ENCODE measurements around the gene ST3GAL5. TPM values are rescaled to one million over a fixed set of nuclear protein-coding genes. Genes with fewer than 3 reads are reported as not detected.

ST3GAL5 gene
- total RNA-seq, 1 experiment from 2014 or later, result 3.8 TPM

DNA sequence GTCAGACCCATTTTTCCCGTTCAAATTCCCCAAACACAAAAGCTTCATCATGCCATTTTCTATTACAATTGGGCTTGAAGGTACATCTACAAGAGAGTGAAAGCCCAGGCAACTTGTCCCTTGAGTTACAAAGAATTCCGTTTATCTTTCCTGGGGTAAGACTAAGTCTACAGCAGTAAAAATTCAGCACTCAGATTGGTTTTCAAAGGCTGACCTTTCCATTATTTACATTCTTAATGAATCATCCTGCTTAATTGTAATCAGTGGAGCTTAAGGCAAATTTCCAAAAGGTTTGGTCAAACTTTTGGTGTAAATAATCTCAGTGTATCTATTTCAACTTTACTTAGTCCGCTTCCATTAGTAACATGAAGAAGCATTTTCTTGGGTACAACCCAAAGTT lies 33.4 kb upstream of the ST3GAL5 start:
- Histone ChIP-seq H3K27ac (ENCODE audit: low read length) (no peak overlapping the region), H2AFZ (ENCODE audit: low read length) (no peak overlapping the region), H4K20me1 (ENCODE audit: insufficient read depth, low read depth, low read length) (no peaks in the 10 kb centered on the region), H3K27me3 (ENCODE audit: low read length) (no peaks in the 10 kb centered on the region), H3K9ac (ENCODE audit: low read length) (no peak overlapping the region), H3K9me2 (replicated peaks; ENCODE audit: insufficient read depth, low read length) (no peaks in the 10 kb centered on the region), H3K36me3 (ENCODE audit: insufficient read depth, low read length) (no peaks in the 10 kb centered on the region), H3K9me3 (ENCODE audit: low read length) (no peaks in the 10 kb centered on the region), H3K4me1 (ENCODE audit: low read length) (no peaks in the 10 kb centered on the region), H3K4me3 (ENCODE audit: low read length) (no peak overlapping the region), H3K79me2 (ENCODE audit: low read length) (no peaks in the 10 kb centered on the region), H3K4me2 (ENCODE audit: low read depth, low read length, poor library complexity, severe bottlenecking) (no peak overlapping the region)
- DNase-seq, result no peak

DNA sequence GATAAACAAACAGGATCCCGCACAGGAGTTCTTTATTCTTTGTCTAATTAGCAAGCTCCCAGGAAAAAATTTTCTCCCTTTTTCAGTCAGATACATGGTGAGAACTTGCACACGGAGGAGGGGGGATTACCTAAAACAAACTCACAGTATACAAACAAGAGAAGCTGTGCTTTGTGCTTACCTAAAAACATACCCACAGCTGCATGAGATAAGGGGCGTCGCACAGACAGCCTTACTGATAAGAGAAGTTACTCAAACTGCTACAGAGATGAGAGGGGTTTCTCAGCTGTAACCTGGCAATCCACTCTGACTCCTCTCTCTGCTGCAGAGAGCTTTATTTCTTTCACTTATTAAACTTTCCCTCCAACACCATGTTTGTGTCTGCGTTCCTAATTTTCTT lies 32.9 kb upstream of the ST3GAL5 start:
- Histone ChIP-seq H3K79me2 (ENCODE audit: low read length) (no peaks in the 10 kb centered on the region), H3K4me2 (ENCODE audit: low read depth, low read length, poor library complexity, severe bottlenecking) (no peak overlapping the region), H3K4me3 (ENCODE audit: low read length) (no peak overlapping the region), H3K9me3 (ENCODE audit: low read length) (no peaks in the 10 kb centered on the region), H3K27ac (ENCODE audit: low read length) (no peak overlapping the region), H2AFZ (ENCODE audit: low read length) (no peak overlapping the region), H3K27me3 (ENCODE audit: low read length) (no peaks in the 10 kb centered on the region), H3K9ac (ENCODE audit: low read length) (no peak overlapping the region), H4K20me1 (ENCODE audit: insufficient read depth, low read depth, low read length) (no peaks in the 10 kb centered on the region), H3K9me2 (replicated peaks; ENCODE audit: insufficient read depth, low read length) (no peaks in the 10 kb centered on the region), H3K36me3 (ENCODE audit: insufficient read depth, low read length) (no peaks in the 10 kb centered on the region), H3K4me1 (ENCODE audit: low read length) (no peaks in the 10 kb centered on the region)
- no peak for DNase-seq

DNA sequence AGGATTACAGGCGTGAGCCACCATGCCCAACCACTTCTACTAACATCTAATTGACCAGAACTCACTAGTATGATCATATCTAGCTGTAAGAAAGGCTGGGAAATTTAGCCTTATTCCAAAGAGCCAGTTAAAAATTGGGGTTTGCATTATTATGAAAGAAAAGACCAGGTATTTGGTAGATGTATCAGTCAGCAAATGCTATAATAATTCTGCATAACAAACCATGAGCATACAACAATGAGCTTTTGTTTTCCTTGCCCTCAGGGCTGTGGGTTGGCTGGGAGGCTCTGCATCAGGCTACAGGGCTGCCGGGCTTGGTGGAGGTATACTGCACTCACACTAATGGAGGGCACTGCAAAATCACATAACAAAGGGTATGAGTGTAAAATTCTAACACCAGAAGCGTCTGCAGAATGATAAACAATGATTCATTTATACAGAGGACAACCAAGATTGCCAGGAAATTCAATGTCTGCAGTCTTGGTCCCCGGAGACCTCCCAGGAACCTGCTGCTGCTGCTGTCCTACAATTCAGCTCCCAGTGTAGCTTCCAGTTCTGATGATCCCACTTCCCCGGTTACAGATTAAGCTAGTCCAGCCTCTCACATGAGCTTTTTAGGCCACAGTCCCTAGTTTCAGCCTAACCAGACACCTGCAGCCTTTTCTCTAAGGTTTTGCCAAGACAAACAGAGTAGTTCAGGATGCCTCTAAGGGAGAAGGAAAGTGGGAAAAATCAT lies 32.2 kb upstream of the ST3GAL5 start:
- no peak overlapping the region for H2AFZ ChIP-seq (ENCODE audit: low read length)
- H3K27ac ChIP-seq (ENCODE audit: low read length), result no peak overlapping the region
- no peaks in the 10 kb centered on the region for H3K9me2 ChIP-seq (replicated peaks; ENCODE audit: insufficient read depth, low read length)
- H3K27me3 ChIP-seq (ENCODE audit: low read length), result no peaks in the 10 kb centered on the region
- H3K4me2 ChIP-seq (ENCODE audit: low read depth, low read length, poor library complexity, severe bottlenecking), result no peak overlapping the region
- H3K9ac ChIP-seq (ENCODE audit: low read length), result no peak overlapping the region
- no peak for DNase-seq
- no peaks in the 10 kb centered on the region for H3K4me1 ChIP-seq (ENCODE audit: low read length)
- no peak overlapping the region for H3K4me3 ChIP-seq (ENCODE audit: low read length)
- no peaks in the 10 kb centered on the region for H3K79me2 ChIP-seq (ENCODE audit: low read length)
- H3K36me3 ChIP-seq (ENCODE audit: insufficient read depth, low read length), result no peaks in the 10 kb centered on the region
- H4K20me1 ChIP-seq (ENCODE audit: insufficient read depth, low read depth, low read length), result no peaks in the 10 kb centered on the region
- no peaks in the 10 kb centered on the region for H3K9me3 ChIP-seq (ENCODE audit: low read length)

DNA sequence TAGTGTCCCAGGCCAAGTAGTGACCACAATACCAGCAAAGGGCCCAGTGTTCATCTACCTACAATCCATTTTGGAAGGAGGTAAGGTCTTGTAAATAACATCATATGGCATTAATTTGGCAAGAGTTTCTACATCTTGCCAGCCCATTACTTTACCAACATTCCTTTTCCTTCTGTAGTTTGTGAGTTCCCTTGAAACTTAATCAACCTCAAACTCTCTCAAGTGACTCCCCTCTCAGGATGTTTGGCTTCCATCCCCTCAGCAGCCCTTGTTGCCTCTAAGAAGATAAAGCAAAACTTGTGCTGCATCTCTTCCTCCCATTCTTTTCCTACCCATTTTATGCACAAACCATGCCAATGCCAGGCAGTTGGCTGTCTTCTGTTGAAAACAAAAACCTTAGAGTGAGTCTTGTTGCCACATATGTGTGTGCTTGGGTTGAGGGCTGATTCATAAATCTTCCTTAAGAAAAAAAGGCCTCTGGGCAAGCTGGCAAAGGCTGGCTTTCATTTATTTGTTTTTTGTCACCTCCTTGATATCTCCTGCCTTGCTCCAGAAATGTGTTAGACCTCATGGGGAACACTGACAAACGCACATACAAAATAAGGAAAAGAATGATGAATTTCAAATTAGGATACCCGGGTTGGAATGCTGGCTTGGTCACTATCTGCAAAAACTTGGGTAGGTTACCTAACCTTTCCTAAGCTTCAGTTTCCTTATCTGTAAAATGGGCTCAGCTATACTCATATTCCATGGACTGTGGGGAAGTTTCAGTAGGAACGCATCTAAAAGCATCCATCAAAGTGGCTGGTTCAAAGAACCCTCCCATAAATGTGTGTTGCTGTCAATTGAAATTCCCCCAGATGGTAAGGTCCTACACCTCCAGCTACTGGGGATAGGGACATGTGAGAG lies 29.4 kb upstream of the ST3GAL5 start:
- H3K4me3 ChIP-seq (ENCODE audit: low read length), result no peak overlapping the region
- no peak overlapping the region for H3K27ac ChIP-seq (ENCODE audit: low read length)
- no peaks in the 10 kb centered on the region for H4K20me1 ChIP-seq (ENCODE audit: insufficient read depth, low read depth, low read length)
- H3K9me2 ChIP-seq (replicated peaks; ENCODE audit: insufficient read depth, low read length), result no peaks in the 10 kb centered on the region
- no peak for DNase-seq
- H3K36me3 ChIP-seq (ENCODE audit: insufficient read depth, low read length), result no peaks in the 10 kb centered on the region
- no peaks in the 10 kb centered on the region for H3K9me3 ChIP-seq (ENCODE audit: low read length)
- no peak overlapping the region for H3K4me2 ChIP-seq (ENCODE audit: low read depth, low read length, poor library complexity, severe bottlenecking)
- H3K79me2 ChIP-seq (ENCODE audit: low read length), result no peaks in the 10 kb centered on the region
- H2AFZ ChIP-seq (ENCODE audit: low read length), result no peak overlapping the region
- no peaks in the 10 kb centered on the region for H3K27me3 ChIP-seq (ENCODE audit: low read length)
- H3K9ac ChIP-seq (ENCODE audit: low read length), result no peak overlapping the region
- no peaks in the 10 kb centered on the region for H3K4me1 ChIP-seq (ENCODE audit: low read length)

DNA sequence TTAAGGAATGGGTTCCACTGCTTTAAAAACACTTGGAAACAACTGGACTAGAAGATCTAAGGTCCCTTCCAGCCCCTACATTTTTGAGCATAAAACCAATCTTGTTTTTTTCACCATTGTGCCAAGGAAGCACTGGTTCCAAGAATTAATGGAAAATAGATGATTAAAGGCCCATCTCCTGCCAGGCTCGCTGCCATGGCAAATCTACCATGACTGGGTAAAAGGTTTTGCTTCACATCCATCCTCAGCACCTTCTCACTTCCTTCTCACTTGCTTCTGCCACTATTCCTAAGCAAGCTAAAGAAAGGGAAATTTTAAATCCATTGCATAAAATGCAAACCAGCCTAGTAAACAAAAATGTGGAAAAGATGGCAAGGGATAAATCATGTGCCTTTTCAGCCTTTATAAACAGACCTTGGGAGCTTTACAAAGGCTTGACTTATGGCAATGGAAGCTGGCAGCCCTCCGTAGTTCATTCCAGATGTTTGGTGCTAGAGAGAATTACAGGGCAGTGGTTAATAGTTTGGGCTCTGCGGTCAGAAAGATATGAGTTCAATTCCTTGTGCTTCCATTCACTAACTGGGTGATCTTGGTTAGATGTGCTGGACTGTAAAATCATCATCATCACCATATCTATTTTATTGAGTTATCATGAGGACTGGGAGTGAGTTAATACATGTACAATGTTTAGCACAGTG lies 27.0 kb upstream of the ST3GAL5 start:
- no peak overlapping the region for H3K27ac ChIP-seq (ENCODE audit: low read length)
- no peaks in the 10 kb centered on the region for H3K9me3 ChIP-seq (ENCODE audit: low read length)
- no peak overlapping the region for H2AFZ ChIP-seq (ENCODE audit: low read length)
- H3K79me2 ChIP-seq (ENCODE audit: low read length), result no peaks in the 10 kb centered on the region
- H3K4me2 ChIP-seq (ENCODE audit: low read depth, low read length, poor library complexity, severe bottlenecking), result no peak overlapping the region
- no peaks in the 10 kb centered on the region for H3K36me3 ChIP-seq (ENCODE audit: insufficient read depth, low read length)
- no peak for DNase-seq
- H3K4me3 ChIP-seq (ENCODE audit: low read length), result no peak overlapping the region
- H3K9me2 ChIP-seq (replicated peaks; ENCODE audit: insufficient read depth, low read length), result no peaks in the 10 kb centered on the region
- H3K27me3 ChIP-seq (ENCODE audit: low read length), result no peaks in the 10 kb centered on the region
- no peaks in the 10 kb centered on the region for H4K20me1 ChIP-seq (ENCODE audit: insufficient read depth, low read depth, low read length)
- H3K9ac ChIP-seq (ENCODE audit: low read length), result no peak overlapping the region
- H3K4me1 ChIP-seq (ENCODE audit: low read length), result no peaks in the 10 kb centered on the region

DNA sequence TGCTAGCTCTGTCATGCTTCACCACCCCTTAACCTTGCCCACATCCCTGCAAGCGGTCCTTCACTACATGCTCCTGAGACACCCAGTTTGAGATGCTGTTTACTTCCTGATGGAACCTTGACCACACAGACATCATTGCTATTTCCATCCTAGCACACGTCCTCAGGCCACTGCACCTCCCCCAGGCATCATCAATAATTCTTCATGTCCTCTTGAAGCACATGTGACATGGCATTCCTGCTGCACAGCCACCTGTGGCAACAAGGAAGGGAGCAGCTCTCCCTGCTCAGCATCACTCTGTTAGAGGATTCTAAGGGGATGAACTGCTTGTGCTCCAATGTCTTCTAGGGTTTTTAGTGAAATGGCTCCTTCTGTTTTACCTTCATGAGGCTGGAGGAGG lies 26.1 kb upstream of the ST3GAL5 start:
- Histone ChIP-seq H3K9ac (ENCODE audit: low read length) (no peak overlapping the region), H3K79me2 (ENCODE audit: low read length) (no peaks in the 10 kb centered on the region), H2AFZ (ENCODE audit: low read length) (no peak overlapping the region), H3K36me3 (ENCODE audit: insufficient read depth, low read length) (no peaks in the 10 kb centered on the region), H4K20me1 (ENCODE audit: insufficient read depth, low read depth, low read length) (no peaks in the 10 kb centered on the region), H3K9me2 (replicated peaks; ENCODE audit: insufficient read depth, low read length) (no peaks in the 10 kb centered on the region), H3K4me1 (ENCODE audit: low read length) (no peaks in the 10 kb centered on the region), H3K27me3 (ENCODE audit: low read length) (no peaks in the 10 kb centered on the region), H3K4me3 (ENCODE audit: low read length) (no peak overlapping the region), H3K9me3 (ENCODE audit: low read length) (no peaks in the 10 kb centered on the region), H3K27ac (ENCODE audit: low read length) (no peak overlapping the region), H3K4me2 (ENCODE audit: low read depth, low read length, poor library complexity, severe bottlenecking) (no peak overlapping the region)
- DNase-seq, result no peak

DNA sequence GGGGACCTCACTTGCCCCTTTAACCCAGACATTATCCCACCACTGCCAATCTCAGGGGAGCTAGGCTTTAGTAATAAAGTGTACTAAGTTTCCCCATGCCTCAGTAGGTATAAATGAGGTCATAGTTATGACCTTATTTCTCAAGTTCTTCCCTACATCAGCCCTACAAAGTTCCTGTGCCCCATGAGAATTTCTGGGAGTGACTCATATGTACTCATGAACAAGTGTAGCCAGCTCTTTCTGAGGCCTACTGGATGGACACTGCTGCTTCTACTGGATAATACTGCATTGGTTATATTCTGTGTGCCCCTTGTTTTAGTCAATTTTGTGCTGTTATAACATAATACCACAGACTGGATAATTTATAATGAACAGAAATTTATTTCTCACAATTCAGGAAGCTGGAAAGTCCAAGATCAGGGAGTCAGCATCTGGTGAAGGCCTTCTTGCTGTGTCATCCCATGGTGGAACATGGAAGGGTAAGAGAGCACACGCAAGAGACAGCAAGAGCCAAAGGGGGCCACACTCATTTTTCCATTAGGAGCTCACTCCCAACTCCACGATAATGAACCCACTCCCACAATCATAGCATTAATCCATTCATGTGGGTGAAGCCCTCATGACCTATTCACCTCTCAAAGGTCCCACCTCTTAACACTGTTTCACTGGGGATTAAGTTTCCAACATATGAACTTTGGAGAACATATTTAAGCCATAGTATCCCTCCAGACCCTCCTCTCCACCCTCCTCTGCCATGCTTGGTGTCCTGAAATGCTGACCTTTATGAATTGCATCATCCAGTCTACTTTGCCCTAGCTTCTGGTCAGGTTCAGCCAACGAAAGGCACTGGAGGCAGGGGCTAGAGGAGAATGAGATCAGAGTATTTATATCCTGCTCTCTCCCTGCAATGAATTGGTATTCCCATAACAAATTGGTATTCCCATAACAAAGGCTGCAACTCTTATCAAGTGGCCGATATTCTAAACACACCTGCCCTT lies 25.4 kb upstream of the ST3GAL5 start:
- Histone ChIP-seq H3K9ac (ENCODE audit: low read length) (no peak overlapping the region), H3K4me1 (ENCODE audit: low read length) (no peaks in the 10 kb centered on the region), H3K4me3 (ENCODE audit: low read length) (no peak overlapping the region), H3K27me3 (ENCODE audit: low read length) (no peaks in the 10 kb centered on the region), H3K4me2 (ENCODE audit: low read depth, low read length, poor library complexity, severe bottlenecking) (no peak overlapping the region), H4K20me1 (ENCODE audit: insufficient read depth, low read depth, low read length) (no peaks in the 10 kb centered on the region), H3K36me3 (ENCODE audit: insufficient read depth, low read length) (no peaks in the 10 kb centered on the region), H2AFZ (ENCODE audit: low read length) (no peak overlapping the region), H3K9me3 (ENCODE audit: low read length) (no peaks in the 10 kb centered on the region), H3K27ac (ENCODE audit: low read length) (no peak overlapping the region), H3K9me2 (replicated peaks; ENCODE audit: insufficient read depth, low read length) (no peaks in the 10 kb centered on the region), H3K79me2 (ENCODE audit: low read length) (no peaks in the 10 kb centered on the region)
- DNase-seq, result no peak

Data from Karpas-422 (cell line).